Right renal pelvis (tissue), 4 donors: ENCODE measurements around the gene TPP2. TPM values are rescaled to one million over a fixed set of nuclear protein-coding genes. Genes with fewer than 3 reads are reported as not detected.

Source experiments
- DNase-seq, 4 donors: peaks; one replicate each; pipeline ENCODE4 v3.0.0-alpha.2; 2013; ENCODE audit warnings: low read depth in 4 of 4, low spot score in 3 of 4, missing footprints in 1 of 4
- polyA plus RNA-seq, 4 donors: library from polyadenylated mRNA; unstranded; fragments of 120-200 nt; gene quantifications; one replicate each; pipeline ENCODE4 v1.2.1, GENCODE V29; 2013; ENCODE audit not compliant: insufficient read length in 4 of 4

The TPP2 gene
- polyA plus RNA-seq, 4 donors, result 51.4 to 70.7 (median 61.4) TPM

DNA sequence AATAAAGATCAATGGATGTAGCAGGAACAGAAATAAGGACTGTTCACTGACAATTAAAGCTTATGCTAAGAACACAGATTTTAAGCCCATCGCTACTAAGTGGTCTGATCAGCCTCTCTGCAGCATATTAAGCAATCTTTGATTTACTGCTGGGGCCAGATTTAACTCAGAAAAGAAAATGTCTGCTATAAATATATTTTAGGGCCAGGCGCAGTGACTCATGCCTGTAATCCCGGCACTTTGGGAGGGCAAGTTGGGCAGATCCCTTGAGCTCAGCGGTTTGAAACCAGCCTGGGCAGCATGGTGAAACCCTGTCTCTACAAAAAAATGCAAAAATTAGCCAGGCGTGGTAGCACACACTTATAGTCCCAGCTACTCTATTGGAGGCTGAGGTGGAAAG lies 55.1 kb downstream of the TPP2 start:
- no peak for DNase-seq

DNA sequence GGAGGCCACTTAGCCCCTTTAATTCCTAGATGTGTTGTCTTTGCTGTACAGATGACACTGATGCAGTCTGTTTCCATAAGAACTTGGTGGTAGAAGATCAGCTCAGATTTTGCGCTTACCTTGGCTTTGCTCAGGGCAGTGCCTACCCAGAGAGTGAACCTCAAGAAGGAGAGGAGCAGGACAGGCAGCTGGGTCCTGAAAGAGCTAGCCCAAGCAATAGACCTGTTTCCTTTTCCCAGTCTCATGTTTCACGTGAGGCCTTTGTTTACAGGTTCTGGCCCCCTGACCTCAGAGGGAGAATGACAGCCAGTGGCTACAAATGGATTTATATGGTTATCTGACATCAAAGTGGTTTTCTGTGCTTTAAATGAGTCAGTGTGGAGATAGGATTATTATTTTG lies 58.0 kb downstream of the TPP2 start:
- DNase-seq, result no peak

GRCh38 chr13:102657630-102658029 lies 60.8 kb downstream of the TPP2 start:
- no peak for DNase-seq

DNA sequence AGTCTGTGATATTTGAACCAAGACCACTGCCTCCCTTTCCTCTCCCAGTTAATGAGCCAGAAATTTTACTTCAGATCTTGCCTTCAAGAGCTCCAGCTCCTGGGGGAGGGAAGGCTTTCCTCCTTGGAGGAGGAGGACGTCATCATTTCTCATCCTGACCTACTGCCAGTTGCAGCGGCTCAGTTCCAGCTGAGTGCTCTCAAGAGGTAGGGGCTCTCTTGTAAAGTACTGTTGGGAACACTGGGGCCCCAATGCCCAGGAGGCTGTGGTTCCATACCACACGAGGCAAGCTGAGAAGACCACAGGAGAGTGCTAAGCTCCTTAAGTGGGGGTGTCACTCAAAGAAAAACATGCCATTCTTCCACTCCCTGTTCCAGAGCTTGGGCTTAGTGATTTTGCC lies 61.9 kb downstream of the TPP2 start:
- DNase-seq, result no peak

DNA sequence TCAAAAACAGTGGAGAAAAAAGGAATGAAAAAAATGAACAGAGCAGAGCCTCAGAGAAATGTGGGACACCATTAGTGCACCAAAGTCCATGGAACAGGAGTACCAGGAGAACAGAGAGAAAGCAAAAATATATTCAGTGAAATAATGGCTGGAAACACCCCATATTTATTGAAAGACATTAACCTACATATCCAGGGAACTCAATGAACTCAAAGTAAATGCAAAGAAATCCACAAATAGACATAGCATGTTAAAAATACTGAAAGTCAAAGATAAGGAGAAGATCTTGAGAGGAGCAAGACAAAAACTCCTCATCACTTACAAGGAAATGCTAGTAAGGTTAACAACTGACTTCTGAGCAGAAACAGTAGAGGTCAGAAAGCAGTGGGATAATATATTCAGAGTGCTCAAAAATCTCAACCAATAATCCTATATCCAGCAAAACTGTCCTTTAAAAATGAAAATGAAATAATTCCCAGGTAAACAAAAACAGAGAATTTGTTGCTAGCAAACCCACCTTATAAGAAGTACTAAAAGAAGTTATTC lies 62.5 kb downstream of the TPP2 start:
- no peak for DNase-seq

DNA sequence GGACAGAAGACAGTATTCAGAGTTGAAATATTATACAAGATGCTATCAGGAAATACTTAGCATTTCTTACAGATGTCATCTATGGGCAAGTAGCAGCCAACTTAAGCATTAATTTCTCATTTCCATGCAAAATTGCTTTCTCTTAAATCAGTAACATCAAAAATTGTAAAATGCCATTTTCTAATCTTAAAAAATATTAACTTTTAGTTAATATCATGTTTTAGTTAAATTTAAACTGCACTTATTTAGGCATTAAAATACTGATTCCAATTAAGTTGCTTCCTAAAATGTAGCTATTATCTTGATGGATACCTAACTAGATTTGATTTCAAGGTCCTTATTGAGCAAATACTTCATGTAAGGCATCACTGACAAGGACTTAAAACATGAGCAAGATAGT lies 70.2 kb downstream of the TPP2 start:
- DNase-seq, result no peak

- no peak for DNase-seq
Observed at GRCh38 chr13:102667911-102668310, 71.1 kb downstream of the TPP2 start.

DNA sequence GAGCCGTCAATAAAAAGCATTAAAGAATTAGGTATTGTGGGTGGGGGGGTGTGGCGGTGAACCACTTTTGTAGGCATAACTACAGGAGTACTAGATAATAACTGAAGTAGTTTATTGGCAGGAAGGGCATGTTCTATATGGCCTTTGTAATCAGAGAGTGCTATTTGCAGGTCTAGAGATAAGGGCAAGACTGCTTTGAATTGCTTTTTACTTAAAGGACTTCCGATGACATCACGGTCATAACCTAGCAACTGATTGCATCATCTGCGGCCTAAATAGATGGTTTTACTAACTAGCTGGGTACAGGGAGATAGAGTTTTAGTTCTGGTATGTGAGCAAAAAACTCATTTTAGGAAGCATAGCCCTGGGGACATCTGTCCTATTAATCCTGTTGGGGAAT lies 73.3 kb downstream of the TPP2 start:
- DNase-seq, result no peak

- DNase-seq, result no peak
Observed at GRCh38 chr13:102675115-102675514, 78.3 kb downstream of the TPP2 start.

- peak in 1 of 4 donors; percentile 14 for DNase-seq
Observed at GRCh38 chr13:102677122-102677521, 80.3 kb downstream of the TPP2 start.

- DNase-seq, result peak in 1 of 4 donors; percentile 22
Observed at GRCh38 chr13:102678339-102679107, 81.7 kb downstream of the TPP2 start.

GRCh38 chr13:102679449-102680132 lies 82.8 kb downstream of the TPP2 start:
- DNase-seq, result no peak

DNA sequence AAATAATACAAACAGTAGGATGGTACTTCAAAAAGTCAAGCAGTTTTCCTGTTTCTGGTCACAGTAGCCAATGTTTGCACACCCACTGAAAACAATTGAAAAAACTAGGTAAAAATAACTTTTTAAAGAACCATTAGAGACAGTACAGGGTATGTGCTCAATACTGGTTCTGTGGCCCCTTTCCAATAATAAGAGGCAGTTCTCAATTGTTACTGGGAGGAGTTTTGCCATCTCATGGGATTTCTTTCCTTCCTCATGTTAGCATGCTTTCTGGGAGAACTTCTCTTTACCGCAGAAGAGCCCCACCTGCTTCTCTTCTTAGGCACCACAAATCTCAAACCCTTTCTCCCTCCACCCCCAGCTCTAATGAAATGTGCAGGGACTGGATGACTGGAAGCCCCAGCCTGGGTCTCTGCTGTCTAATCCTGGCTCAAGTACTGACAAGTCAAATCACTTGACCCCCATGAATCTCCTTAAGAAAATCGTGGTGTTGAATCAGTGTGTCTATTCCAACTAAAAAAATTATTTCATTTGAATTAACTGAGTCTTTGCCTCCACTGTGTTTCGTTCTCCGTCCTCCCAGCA lies 83.4 kb downstream of the TPP2 start:
- no peak for DNase-seq

DNA sequence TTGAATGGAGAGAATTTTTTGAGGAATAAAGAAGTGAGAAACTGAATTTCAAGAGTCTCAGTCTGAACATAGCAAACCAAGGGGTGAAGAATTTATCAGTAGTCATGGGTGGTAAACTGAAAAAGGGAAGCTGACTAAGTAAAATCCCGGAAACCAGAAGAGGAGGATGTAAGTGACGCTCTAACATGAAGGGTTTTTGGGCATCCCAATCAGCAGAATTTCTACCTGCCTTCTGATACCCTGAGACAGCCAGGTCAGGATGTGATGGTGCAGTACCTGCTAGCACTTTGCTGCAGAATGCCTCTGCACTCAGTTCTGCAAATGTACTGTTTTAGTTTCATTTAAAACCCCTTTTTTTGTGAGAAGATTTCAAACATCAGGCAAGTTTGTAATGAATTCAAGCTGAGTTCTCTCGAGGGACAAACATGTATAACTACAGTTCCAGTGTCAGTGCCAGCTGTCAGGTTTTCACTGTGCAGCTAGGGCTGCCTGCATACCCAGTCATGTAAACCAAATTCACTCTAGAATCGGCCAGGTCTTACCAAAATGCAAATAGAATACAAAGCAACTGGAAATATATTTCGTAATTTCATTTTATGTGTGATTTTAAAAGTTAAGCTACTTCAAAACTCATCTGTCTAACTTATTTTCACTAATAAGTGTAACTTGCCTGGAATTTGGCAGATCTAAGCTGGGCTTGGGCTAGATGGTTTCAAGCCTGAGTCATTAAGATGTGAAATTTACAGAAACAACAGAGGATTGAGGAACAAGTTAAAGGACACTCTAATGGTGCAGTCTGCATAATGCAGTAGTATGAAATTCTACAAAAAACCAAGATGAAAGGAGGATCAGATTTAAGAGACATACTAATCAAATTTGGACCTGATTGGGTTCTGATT lies 84.3 kb downstream of the TPP2 start:
- DNase-seq, result no peak

GRCh38 chr13:102682211-102682610 lies 85.4 kb downstream of the TPP2 start:
- DNase-seq, result no peak

DNA sequence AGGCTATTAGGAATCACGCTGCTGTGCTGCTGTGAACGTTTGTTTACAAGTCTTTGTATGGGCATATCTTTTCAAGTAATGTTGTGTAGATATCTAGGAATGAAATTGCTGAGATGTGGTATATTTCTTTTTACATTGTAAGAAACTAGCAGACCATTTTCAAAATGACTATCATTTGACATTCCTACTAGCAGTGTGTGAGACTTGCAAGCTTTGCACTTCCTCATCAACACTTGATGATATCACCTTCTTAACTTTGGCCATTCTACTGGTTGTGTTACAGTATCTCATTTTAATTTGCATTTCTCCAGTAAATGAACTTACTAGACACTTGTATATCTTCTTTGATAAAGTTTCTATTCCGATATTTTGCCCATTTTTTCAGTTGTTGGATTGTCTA lies 85.9 kb downstream of the TPP2 start:
- no peak for DNase-seq

DNA sequence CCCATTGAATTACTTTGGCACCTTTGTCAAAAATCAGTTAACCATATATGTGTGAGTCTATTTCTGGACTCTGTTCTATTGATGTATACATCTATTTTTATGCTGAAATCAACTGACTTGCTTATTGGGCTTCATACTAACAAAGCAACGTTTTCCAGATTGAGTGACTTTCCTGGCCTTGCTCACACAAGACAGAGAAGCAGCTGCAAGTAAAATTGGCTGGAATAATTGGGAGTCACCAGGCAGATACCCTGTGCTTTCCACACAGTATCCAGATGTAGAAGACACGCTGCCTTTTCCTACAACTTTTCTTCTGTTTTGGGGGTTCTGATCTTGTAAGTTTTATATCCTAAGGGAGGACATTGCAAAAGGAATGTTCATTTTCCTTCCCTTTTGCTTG lies 86.9 kb downstream of the TPP2 start:
- DNase-seq, result no peak

GRCh38 chr13:102686024-102686423 lies 89.2 kb downstream of the TPP2 start:
- DNase-seq, result no peak

DNA sequence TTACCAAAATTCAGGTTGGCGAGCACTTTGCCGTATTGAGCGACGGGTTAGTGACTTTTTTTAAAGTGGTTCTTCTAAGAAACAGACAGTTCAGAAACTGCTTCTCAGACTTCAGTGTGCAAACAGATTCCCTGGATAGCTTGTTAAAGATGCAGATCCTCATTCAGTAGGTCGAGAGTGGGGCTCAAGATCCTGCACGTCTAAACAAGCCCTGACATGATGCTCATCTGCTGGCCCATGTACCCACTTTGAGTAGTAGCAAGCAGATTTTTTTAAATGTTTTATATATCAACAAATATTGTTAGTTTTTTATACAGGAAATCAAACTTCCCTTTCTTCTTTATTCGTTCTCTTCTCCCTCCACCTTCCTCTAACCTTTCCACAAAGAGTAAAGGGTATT lies 90.7 kb downstream of the TPP2 start:
- DNase-seq, result no peak

GRCh38 chr13:102688306-102688973 lies 91.7 kb downstream of the TPP2 start:
- DNase-seq, result no peak
